IPS-20b (cell line): ENCODE data around the gene JARID2.

Source experiments
- H3K27ac ChIP-seq: one replicate; pipeline ENCODE4 v1.5.1; 2013; ENCODE audit warnings: low read length
- H3K27me3 ChIP-seq: 2 replicates; pipeline ENCODE4 v1.6.1; 2013; ENCODE audit warnings: mild to moderate bottlenecking, low read length, inconsistent platforms; ENCODE audit not compliant: insufficient read depth
- H3K36me3 ChIP-seq: 2 replicates; pipeline ENCODE4 v1.6.1; 2013; ENCODE audit warnings: low read depth, mild to moderate bottlenecking, inconsistent platforms, low read length, moderate library complexity; ENCODE audit not compliant: insufficient read depth
- H3K4me1 ChIP-seq: 2 replicates; pipeline ENCODE4 v1.6.1; 2013; ENCODE audit warnings: mild to moderate bottlenecking, control low read depth, inconsistent platforms, low read length, moderate library complexity; ENCODE audit not compliant: insufficient read depth
- H3K4me3 ChIP-seq: 2 replicates; pipeline ENCODE4 v1.5.1; 2013; ENCODE audit warnings: mild to moderate bottlenecking, low read length, inconsistent platforms
- H3K9ac ChIP-seq: 2 replicates; pipeline ENCODE4 v1.6.1; 2013; ENCODE audit warnings: low read depth, mild to moderate bottlenecking, inconsistent platforms, low read length, moderate library complexity
- H3K9me3 ChIP-seq: 2 replicates; pipeline ENCODE4 v1.6.1; 2013; ENCODE audit warnings: mild to moderate bottlenecking, low read depth, low read length, inconsistent platforms; ENCODE audit not compliant: insufficient read depth

Gene JARID2

DNA sequence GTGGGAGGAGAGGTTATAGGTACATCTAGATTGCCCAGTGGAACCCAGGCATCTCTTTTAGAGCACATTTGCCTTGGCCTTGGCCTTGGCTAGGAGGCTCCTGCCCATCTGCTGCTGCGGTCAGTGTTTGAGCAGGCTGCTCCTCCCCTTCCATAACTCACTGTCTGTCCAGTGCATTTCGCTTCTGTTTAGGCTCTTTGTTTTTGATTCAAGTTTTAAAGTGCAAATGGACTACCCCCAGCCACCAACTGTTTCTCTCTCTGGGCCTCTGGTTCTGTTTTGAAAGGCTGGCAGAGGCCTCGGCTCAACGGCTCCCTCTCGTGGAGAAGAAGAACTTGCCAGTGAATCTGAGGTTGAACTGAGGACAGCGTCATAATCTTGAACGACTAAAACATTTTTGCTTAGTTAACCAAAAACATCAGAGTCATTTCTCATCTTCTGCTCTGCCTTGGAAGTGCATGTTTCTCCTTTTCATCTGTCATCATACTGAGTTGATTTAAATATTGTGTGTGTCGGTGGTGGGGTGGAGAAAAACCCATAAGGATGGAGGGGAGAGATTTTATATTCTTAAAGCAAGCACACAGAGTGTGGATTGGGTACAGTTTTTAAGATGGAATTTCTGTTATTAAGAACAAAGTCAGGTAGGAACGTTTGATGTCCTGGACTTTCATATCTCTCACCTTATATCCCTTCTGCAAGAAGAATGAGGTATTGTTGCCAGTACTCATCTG is 245.6 kb downstream of the JARID2 start:
- peaks cover 41% of the 10 kb centered on the region for H3K4me1 ChIP-seq
- no peaks in the 10 kb centered on the region for H3K27me3 ChIP-seq
- no peak overlapping the region; the same call in 1 of the 2 replicates for H3K4me3 ChIP-seq
- no peak overlapping the region for H3K9ac ChIP-seq
- H3K36me3 ChIP-seq: peaks cover 73% of the 10 kb centered on the region
- no peak overlapping the region for H3K27ac ChIP-seq
- no peaks in the 10 kb centered on the region for H3K9me3 ChIP-seq

DNA sequence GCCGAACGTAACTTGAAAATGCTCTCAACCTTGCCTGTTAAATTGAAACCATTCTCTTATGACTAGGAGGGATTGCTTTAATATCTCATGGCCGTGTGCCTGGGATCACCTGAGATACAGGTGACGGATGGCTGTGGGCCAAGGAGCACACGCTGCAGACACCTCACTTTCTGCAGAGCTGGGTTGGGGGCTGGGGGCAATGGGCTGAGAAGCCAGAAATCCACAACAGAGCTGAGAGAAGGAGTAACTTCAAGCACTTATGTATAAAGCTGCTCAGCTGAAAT is 246.1 kb downstream of the JARID2 start:
- no peak overlapping the region for H3K9ac ChIP-seq
- no peak overlapping the region; the same call in 1 of the 2 replicates for H3K4me3 ChIP-seq
- no peaks in the 10 kb centered on the region for H3K9me3 ChIP-seq
- H3K4me1 ChIP-seq: peaks cover 41% of the 10 kb centered on the region
- peaks cover 75% of the 10 kb centered on the region for H3K36me3 ChIP-seq
- H3K27ac ChIP-seq: no peak overlapping the region
- H3K27me3 ChIP-seq: no peaks in the 10 kb centered on the region

DNA sequence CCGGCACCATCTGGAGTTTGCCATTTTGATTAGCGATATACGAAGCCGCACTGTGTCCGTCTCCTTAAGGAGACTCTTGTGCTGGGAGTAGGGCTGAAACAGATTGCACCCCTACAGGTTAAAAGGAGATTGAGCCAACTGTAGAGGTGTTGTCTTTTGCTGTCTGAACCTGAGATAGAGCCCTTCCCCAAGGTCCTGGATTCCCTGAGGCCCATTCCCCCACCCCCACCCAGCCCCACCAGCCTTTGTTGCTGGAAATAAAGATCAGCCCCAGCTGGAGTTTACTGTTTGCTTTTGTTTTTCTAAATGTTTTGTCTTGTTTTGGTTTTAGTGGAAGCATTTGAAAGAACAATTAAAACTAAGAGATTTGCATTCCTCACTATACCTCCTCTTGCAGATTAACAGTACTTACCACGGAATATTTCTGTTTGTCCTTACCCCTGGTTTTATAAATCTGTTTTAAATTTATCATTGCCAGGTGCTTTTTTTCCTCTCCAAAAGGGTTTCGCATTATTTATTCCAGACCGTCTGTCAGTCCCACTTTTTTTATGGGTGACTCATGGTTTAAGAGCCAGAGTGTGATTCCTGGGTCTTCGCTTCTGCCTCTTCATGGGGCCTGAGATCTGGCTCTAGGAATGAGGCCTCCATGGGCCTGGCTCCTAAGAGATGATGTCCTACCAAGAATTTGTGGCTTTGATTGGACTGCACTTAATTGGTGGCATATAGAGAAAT is 247.7 kb downstream of the JARID2 start:
- Histone ChIP-seq H3K27ac (no peak overlapping the region), H3K27me3 (no peaks in the 10 kb centered on the region), H3K4me1 (peaks cover 41% of the 10 kb centered on the region), H3K4me3 (peak overlapping the region; percentile 43), H3K9me3 (no peaks in the 10 kb centered on the region), H3K36me3 (peaks cover 73% of the 10 kb centered on the region), H3K9ac (no peak overlapping the region)

DNA sequence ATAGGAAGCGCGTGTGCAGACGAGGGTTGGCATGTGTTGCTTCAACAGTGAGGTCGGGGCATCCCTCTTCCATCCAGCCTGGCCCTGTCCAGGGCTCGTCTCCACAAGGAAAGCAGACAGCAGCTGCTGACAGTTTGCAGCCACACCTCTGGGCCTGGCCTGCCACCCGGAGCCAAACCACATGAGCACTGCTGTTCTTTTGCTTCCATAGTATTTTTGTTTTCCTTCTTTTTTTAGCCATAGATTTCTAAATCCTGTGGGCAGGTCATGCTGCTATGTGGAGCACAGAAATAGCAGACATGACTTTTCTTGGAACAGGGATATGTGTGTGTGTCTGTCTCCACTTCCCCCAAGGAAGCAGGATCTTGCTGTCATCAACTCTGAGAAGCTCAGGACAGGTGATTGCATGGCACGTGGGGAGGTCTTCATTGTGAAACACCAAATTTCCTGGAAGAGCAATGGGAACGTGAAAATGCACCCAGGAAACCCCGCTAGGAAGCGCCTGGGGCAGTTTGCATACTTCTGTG is 249.6 kb downstream of the JARID2 start:
- Histone ChIP-seq H3K9me3 (no peaks in the 10 kb centered on the region), H3K27ac (no peak overlapping the region), H3K4me1 (peaks cover 36% of the 10 kb centered on the region), H3K36me3 (peaks cover 74% of the 10 kb centered on the region), H3K27me3 (no peaks in the 10 kb centered on the region), H3K9ac (no peak overlapping the region), H3K4me3 (no peak overlapping the region)

DNA sequence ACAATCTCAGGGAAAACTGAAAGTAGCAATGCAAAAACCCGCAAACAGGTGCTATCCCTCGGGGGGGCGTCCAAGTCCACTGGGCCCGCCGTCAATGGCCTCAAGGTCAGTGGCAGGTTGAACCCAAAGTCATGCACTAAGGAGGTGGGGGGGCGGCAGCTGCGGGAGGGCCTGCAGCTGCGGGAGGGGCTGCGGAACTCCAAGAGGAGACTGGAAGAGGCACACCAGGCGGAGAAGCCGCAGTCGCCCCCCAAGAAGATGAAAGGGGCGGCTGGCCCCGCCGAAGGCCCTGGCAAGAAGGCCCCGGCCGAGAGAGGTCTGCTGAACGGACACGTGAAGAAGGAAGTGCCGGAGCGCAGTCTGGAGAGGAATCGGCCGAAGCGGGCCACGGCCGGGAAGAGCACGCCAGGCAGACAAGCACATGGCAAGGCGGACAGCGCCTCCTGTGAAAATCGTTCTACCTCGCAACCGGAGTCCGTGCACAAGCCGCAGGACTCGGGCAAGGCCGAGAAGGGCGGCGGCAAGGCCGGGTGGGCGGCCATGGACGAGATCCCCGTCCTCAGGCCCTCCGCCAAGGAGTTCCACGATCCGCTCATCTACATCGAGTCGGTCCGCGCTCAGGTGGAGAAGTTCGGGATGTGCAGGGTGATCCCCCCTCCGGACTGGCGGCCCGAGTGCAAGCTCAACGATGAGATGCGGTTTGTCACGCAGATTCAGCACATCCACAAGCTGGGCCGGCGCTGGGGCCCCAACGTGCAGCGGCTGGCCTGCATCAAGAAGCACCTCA is 250.7 kb downstream of the JARID2 start:
- H3K4me3 ChIP-seq: no peak overlapping the region
- peaks cover 29% of the 10 kb centered on the region for H3K4me1 ChIP-seq
- H3K36me3 ChIP-seq: peaks cover 84% of the 10 kb centered on the region
- no peak overlapping the region for H3K27ac ChIP-seq
- no peaks in the 10 kb centered on the region for H3K27me3 ChIP-seq
- no peak overlapping the region for H3K9ac ChIP-seq
- H3K9me3 ChIP-seq: no peaks in the 10 kb centered on the region

DNA sequence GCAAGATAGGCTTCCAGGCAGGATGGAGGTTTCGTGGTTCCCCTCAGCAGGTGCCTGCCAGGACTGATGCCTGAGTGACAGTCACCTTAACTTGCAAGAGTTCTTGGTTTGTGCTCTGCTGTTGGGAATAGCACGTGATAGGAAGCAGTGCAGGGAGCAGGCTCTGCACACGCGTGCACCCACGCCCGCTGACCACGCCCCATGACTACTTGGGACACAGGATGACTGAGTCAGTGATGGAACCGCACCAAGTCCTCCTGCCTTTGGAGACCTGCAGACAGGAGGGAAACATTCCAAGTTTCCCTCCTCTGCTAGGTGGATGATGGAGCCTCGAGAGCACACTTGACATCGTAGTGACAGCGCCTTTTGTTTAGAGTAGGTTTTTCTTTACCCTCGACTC is 252.8 kb downstream of the JARID2 start:
- Histone ChIP-seq H3K27me3 (no peaks in the 10 kb centered on the region), H3K9ac (no peak overlapping the region), H3K36me3 (peaks cover 88% of the 10 kb centered on the region), H3K27ac (no peak overlapping the region), H3K4me1 (peaks cover 10% of the 10 kb centered on the region), H3K9me3 (no peaks in the 10 kb centered on the region), H3K4me3 (no peak overlapping the region)

DNA sequence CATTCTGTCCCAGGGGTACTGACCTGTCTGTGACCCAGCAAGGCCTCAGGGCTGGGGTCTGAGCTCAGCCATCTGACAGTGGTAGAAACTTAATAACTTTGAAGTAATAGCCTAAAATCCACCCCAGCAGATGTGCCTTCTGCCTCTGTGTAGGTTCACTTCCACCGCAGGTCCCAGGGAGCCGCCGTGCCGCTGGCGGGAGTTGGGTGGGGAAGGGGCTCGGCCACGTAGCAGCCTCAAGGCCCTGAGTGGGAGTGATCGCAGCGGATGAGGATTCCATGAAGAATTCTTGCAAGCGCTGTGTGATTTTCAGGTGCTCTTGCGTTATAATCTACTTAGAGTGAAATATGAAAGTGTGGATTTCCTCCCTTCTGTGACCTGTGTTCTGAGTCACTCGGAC is 253.3 kb downstream of the JARID2 start:
- peaks cover 5% of the 10 kb centered on the region for H3K4me1 ChIP-seq
- peaks cover 93% of the 10 kb centered on the region for H3K36me3 ChIP-seq
- H3K27ac ChIP-seq: no peak overlapping the region
- no peaks in the 10 kb centered on the region for H3K9me3 ChIP-seq
- no peak overlapping the region for H3K9ac ChIP-seq
- H3K27me3 ChIP-seq: no peaks in the 10 kb centered on the region
- H3K4me3 ChIP-seq: no peak overlapping the region

DNA sequence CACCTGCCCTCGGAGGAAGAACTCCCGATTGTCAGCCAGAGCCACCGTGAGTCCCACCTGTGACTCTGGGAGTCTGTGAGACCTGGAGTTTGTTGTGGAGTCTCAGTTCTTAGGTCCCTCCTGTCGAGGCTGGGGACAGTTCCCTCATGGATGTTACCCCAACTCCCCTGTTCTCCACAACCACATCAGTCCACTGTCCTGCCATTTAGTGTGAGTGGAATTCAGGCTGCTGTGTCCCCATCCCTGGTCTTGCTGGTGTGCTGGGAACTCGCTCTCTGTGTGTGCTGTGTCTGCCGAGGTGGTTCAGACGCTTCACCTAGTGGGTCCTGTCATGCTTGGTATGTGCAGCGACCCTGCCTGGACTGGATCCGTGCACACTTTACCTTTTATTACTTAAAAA is 253.7 kb downstream of the JARID2 start:
- H3K4me1 ChIP-seq: peaks cover 5% of the 10 kb centered on the region; the same call in 1 of the 2 replicates
- H3K4me3 ChIP-seq: no peak overlapping the region
- no peak overlapping the region for H3K9ac ChIP-seq
- H3K36me3 ChIP-seq: peaks cover 97% of the 10 kb centered on the region
- H3K27me3 ChIP-seq: no peaks in the 10 kb centered on the region
- no peaks in the 10 kb centered on the region for H3K9me3 ChIP-seq
- H3K27ac ChIP-seq: no peak overlapping the region

DNA sequence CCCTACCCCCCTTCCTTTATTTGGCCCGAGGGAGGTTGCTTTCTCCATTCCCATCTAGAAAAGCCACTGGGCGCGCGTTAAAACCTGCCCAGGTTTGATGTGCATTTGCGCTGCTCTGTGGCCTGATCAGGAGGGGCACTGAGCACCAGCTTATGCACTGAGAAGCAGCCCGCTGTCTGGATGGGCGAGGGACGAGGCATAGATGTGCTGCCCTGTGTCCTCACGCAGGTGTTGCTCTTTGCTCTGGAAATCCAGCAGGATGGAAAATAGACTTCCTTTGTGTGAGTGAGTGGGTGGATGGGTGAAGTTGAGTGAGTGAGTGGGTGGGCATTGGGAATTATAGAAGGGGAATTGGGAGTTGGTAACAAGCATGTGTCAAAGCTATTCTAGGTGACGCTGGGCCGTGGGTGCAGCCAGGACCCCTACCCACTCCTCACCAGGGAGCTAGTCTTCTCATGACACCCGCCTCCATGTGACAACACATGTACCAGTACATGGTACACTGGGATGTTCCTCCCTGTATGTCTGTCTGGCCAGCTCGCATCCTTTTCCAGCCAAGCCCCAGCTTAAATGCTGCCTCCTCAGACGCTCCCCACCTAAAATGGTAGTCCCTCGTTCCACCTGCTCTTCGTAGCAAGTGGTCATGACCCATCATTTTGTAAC is 254.3 kb downstream of the JARID2 start:
- Histone ChIP-seq H3K9me3 (no peaks in the 10 kb centered on the region), H3K4me3 (no peak overlapping the region), H3K4me1 (peaks cover 3% of the 10 kb centered on the region; the same call in 1 of the 2 replicates), H3K36me3 (peaks cover 97% of the 10 kb centered on the region), H3K27ac (no peak overlapping the region), H3K27me3 (no peaks in the 10 kb centered on the region), H3K9ac (no peak overlapping the region)

DNA sequence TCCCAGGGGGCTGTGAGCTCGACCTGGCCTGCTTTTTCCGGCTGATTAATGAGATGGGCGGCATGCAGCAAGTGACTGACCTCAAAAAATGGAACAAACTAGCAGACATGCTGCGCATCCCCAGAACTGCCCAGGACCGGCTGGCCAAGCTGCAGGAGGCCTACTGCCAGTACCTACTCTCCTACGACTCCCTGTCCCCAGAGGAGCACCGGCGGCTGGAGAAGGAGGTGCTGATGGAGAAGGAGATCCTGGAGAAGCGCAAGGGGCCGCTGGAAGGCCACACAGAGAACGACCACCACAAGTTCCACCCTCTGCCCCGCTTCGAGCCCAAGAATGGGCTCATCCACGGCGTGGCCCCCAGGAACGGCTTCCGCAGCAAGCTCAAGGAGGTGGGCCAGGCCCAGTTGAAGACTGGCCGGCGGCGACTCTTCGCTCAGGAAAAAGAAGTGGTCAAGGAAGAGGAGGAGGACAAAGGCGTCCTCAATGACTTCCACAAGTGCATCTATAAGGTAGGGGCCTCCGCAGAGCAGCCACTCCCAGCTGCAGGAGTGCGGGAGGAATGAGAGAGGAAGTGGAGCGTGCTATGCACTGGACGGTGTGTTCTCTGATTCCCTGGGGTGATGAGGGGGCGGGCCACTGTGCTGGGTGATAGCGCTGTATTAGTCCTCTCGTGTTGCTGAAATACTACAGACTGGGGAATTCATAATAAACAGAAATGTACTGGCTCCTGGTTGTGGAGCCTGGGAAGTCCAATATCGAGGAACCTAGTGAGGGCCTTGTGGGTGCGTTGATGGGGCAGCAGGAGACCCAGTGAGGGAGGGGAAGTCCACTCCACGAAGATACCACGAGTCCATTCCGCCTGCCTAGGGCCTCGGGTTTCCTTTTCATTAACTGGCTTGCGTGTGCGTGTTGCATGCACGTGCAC is 255.3 kb downstream of the JARID2 start:
- Histone ChIP-seq H3K36me3 (peaks cover 97% of the 10 kb centered on the region), H3K4me1 (no peaks in the 10 kb centered on the region; the same call in 1 of the 2 replicates), H3K4me3 (no peak overlapping the region), H3K9me3 (no peaks in the 10 kb centered on the region), H3K9ac (no peak overlapping the region), H3K27me3 (no peaks in the 10 kb centered on the region), H3K27ac (no peak overlapping the region)
